HG03025 (cell line): ENCODE data around the gene EMX2.

Experiments
- ATAC-seq: cut with Tn5 transposase; IDR thresholded peaks from one replicate; pipeline ENCODE4 v1.9.1; 2021; ENCODE audit warnings: mild to moderate bottlenecking, moderate library complexity; ENCODE audit not compliant: unreplicated experiment, low FRiP score

EMX2 gene

GRCh38 chr10:117531371-117532002 lies 11.1 kb upstream of the EMX2 start:
- no peak for ATAC-seq

- ATAC-seq: no peak
These were observed 10.6 kb upstream of the EMX2 start for GRCh38 chr10:117532003-117532385.

- ATAC-seq: no peak
These were observed 10.0 kb upstream of the EMX2 start for GRCh38 chr10:117532451-117533107.

- no peak for ATAC-seq
These were observed 8.9 kb upstream of the EMX2 start for GRCh38 chr10:117533507-117534281.

- no peak for ATAC-seq
These were observed 7.9 kb upstream of the EMX2 start for GRCh38 chr10:117534321-117535297.

GRCh38 chr10:117535298-117536071 lies 7.1 kb upstream of the EMX2 start:
- no peak for ATAC-seq

- ATAC-seq: no peak
These were observed 6.3 kb upstream of the EMX2 start for GRCh38 chr10:117536072-117536865.

- ATAC-seq: no peak
These were observed 5.6 kb upstream of the EMX2 start for GRCh38 chr10:117536866-117537435.

GRCh38 chr10:117537436-117537903 lies 5.1 kb upstream of the EMX2 start:
- ATAC-seq: no peak

GRCh38 chr10:117537904-117538524 lies 4.5 kb upstream of the EMX2 start:
- no peak for ATAC-seq

- no peak for ATAC-seq
These were observed 3.2 kb upstream of the EMX2 start for GRCh38 chr10:117539361-117539773.

GRCh38 chr10:117539903-117540639 lies 2.5 kb upstream of the EMX2 start:
- no peak for ATAC-seq

- no peak for ATAC-seq
These were observed 1.7 kb upstream of the EMX2 start for GRCh38 chr10:117540640-117541404.

- no peak for ATAC-seq
These were observed 1.1 kb upstream of the EMX2 start for GRCh38 chr10:117541405-117541908.

- ATAC-seq: no peak
These were observed 439 bp upstream of the EMX2 start for GRCh38 chr10:117541909-117542705.
